K562 (cell line): ENCODE results near the gene MND1. TPM values are rescaled to one million over a fixed set of nuclear protein-coding genes. Genes with fewer than 3 reads are reported as not detected.

Source experiments
- CCAR2 ChIP-seq: fragments of 200-400 bp; formaldehyde crosslinking; IDR thresholded peaks from 2 replicates; pipeline ENCODE4 v1.6.1; 2017; ENCODE audit warnings: mild to moderate bottlenecking, low read depth, low read length
- E2F4 ChIP-seq: sonication (generic); formaldehyde crosslinking; IDR thresholded peaks from 2 replicates; pipeline ENCODE4 v1.8.0; 2022; ENCODE audit warnings: mild to moderate bottlenecking, low read depth, missing genetic modification reagents
- ELF4 ChIP-seq: fragments of 450-650 bp; formaldehyde crosslinking; IDR thresholded peaks from 2 replicates; pipeline ENCODE4 v1.4.0; 2022; ENCODE audit warnings: missing genetic modification characterization
- KLF13 ChIP-seq: fragments of 450-650 bp; IDR thresholded peaks from 2 replicates; pipeline ENCODE4 v1.6.1; 2016; ENCODE audit warnings: missing genetic modification characterization, low read depth, mild to moderate bottlenecking, missing compliant biosample characterization, moderate library complexity, borderline replicate concordance
- SMARCB1 ChIP-seq: IDR thresholded peaks from 2 replicates; pipeline ENCODE4 v1.6.1; 2011; ENCODE audit warnings: improper control_type of control experiment, low read depth; ENCODE audit not compliant: insufficient read length
- SRSF3 ChIP-seq: fragments of 200-400 bp; formaldehyde crosslinking; IDR thresholded peaks from 2 replicates; pipeline ENCODE4 v1.6.1; 2016; ENCODE audit warnings: mild to moderate bottlenecking, low read length, moderate library complexity; ENCODE audit not compliant: insufficient read depth
- ZMIZ1 ChIP-seq, 2 experiments: fragments of 150-350 bp in 1 of 2; IDR thresholded peaks; 2 replicates each; pipeline ENCODE4 v1.6.1; 2012 to 2016; ENCODE audit warnings: low read depth in 2 of 2, low read length in 2 of 2, mild to moderate bottlenecking in 1 of 2, moderate library complexity in 1 of 2
- ZNF79 ChIP-seq: fragments of 250-450 bp; sonication (Bioruptor Pico); IDR thresholded peaks from 2 replicates; pipeline ENCODE4 v1.4.0; 2020; ENCODE audit warnings: low read depth, mild to moderate bottlenecking, moderate library complexity
- polyA plus RNA-seq, 8 experiments: library from polyadenylated mRNA; depleted of rRNA in 4 of 8; stranded (reverse) in 5 of 8; unstranded in 3 of 8; fragments of >200 nt; fragmentation: Nextera tagmentation in 2 of 8; fragmentation: Illumina TruSeq in 1 of 8; extraction: Ambion mirVana in 2 of 8; extraction: Trizol in 1 of 8; gene quantifications; 2 replicates each; pipeline versions ENCODE4 v1.2.1 to v1.2.3, GENCODE V29; 2011 to 2014; ENCODE audit warnings: inconsistent platforms in 1 of 8, missing spikeins in 1 of 8
- total RNA-seq, 7 experiments: library from RNA; depleted of rRNA in 6 of 7; stranded (reverse); fragments of >200 nt in 6 of 7; fragmentation: Illumina TruSeq in 2 of 7; extraction: Trizol in 2 of 7; gene quantifications; 2 replicates each; pipeline versions ENCODE4 v1.2.1 to v1.2.3, GENCODE V29; 2011 to 2021; ENCODE audit warnings: low replicate concordance in 1 of 7
- TF ChIP-seq, protein P1 (sequence below): fragments of 450-650 bp; IDR thresholded peaks from 2 replicates; pipeline ENCODE4 v1.6.1; 2014; ENCODE audit warnings: low read depth, mild to moderate bottlenecking, moderate library complexity, borderline replicate concordance
- TF ChIP-seq, protein P2 (sequence below): fragments of 250-450 bp; sonication (Bioruptor Pico); IDR thresholded peaks from 2 replicates; pipeline ENCODE4 v1.9.0; 2021; ENCODE audit warnings: mild to moderate bottlenecking, inconsistent platforms

The MND1 gene
- total and polyA plus RNA-seq, 9 of the 15 experiments (the other 6 are each of a cell fraction or from before 2014, with no cell fraction given) = 35.3 to 94.1 (median 59.9) TPM

- TF ChIP-seq ZMIZ1 (IDR thresholded peaks at IDR 0.05; ENCODE audit: low read depth in 2 of 2, low read length in 2 of 2) = no peak
- no peak for TF ChIP-seq CCAR2
- TF ChIP-seq E2F4 (CRISPR knock-in tag) = peak; percentile 99
- peak; percentile 79 for TF ChIP-seq KLF13 (tag)
- no peak for TF ChIP-seq SRSF3
- TF ChIP-seq, protein P1, sequence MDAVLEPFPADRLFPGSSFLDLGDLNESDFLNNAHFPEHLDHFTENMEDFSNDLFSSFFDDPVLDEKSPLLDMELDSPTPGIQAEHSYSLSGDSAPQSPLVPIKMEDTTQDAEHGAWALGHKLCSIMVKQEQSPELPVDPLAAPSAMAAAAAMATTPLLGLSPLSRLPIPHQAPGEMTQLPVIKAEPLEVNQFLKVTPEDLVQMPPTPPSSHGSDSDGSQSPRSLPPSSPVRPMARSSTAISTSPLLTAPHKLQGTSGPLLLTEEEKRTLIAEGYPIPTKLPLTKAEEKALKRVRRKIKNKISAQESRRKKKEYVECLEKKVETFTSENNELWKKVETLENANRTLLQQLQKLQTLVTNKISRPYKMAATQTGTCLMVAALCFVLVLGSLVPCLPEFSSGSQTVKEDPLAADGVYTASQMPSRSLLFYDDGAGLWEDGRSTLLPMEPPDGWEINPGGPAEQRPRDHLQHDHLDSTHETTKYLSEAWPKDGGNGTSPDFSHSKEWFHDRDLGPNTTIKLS = peak; percentile 21; the same call in 1 of the 2 replicates
- no peak for TF ChIP-seq ELF4 (CRISPR knock-in tag)
- no peak for TF ChIP-seq SMARCB1
- TF ChIP-seq ZNF79 (CRISPR knock-in tag) = no peak
- TF ChIP-seq, protein P2, sequence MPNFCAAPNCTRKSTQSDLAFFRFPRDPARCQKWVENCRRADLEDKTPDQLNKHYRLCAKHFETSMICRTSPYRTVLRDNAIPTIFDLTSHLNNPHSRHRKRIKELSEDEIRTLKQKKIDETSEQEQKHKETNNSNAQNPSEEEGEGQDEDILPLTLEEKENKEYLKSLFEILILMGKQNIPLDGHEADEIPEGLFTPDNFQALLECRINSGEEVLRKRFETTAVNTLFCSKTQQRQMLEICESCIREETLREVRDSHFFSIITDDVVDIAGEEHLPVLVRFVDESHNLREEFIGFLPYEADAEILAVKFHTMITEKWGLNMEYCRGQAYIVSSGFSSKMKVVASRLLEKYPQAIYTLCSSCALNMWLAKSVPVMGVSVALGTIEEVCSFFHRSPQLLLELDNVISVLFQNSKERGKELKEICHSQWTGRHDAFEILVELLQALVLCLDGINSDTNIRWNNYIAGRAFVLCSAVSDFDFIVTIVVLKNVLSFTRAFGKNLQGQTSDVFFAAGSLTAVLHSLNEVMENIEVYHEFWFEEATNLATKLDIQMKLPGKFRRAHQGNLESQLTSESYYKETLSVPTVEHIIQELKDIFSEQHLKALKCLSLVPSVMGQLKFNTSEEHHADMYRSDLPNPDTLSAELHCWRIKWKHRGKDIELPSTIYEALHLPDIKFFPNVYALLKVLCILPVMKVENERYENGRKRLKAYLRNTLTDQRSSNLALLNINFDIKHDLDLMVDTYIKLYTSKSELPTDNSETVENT (CRISPR knock-in tag) = peak; percentile 42; the same call in 1 of the 2 replicates
These were observed at the start of gene MND1 (continued) for GRCh38 chr4:153344131-153345011.
